Suprapubic skin (tissue), 4 donors: ENCODE results near the gene CTSE. TPM values are rescaled to one million over a fixed set of nuclear protein-coding genes. Genes with fewer than 3 reads are reported as not detected.
"Not testable (repeated sequence)": the region's sequence is repeated elsewhere in the genome, so short reads cannot be mapped to it uniquely, and the experiment has no call there.

Experiments
- DNase-seq, 2 donors: peaks; one replicate each; pipeline ENCODE4 v3.0.0-alpha.2; 2019; ENCODE audit warnings: low spot score in 2 of 2
- H3K27ac ChIP-seq: fragments of 200-600 bp; sonication (generic); one replicate; pipeline ENCODE4 v1.5.1; 2019
- H3K27me3 ChIP-seq: fragments of 200-600 bp; sonication (generic); one replicate; pipeline ENCODE4 v1.5.1; 2019
- H3K36me3 ChIP-seq: fragments of 200-600 bp; sonication (generic); one replicate; pipeline ENCODE4 v1.5.1; 2019
- H3K4me1 ChIP-seq: fragments of 200-600 bp; sonication (generic); one replicate; pipeline ENCODE4 v1.5.1; 2019
- H3K4me3 ChIP-seq: fragments of 200-600 bp; sonication (generic); one replicate; pipeline ENCODE4 v1.5.1; 2019; ENCODE audit warnings: mild to moderate bottlenecking
- H3K9me3 ChIP-seq: fragments of 200-600 bp; sonication (generic); one replicate; pipeline ENCODE4 v1.5.1; 2019
- EP300 ChIP-seq: sonication (generic); formaldehyde crosslinking; IDR thresholded peaks from one replicate; pipeline ENCODE4 v1.6.1; 2017; ENCODE audit warnings: antibody characterized with exemption
- POLR2A ChIP-seq, 2 donors: fragments of 450-650 bp; IDR thresholded peaks; one replicate each; pipeline ENCODE4 v1.6.1; 2017; ENCODE audit warnings: antibody characterized with exemption in 2 of 2, mild to moderate bottlenecking in 2 of 2, moderate library complexity in 2 of 2
- POLR2AphosphoS5 ChIP-seq, 3 donors: sonication (generic); formaldehyde crosslinking; IDR thresholded peaks; one replicate each; pipeline ENCODE4 v1.6.1; 2017; ENCODE audit warnings: antibody characterized with exemption in 3 of 3
- WGBS: methylation state at CpG from one replicate; pipeline ENCODE4 v1.1.5; 2018; 5-methylcytosine and 5-hydroxymethylcytosine counted together
- total RNA-seq, 4 donors: library from RNA; depleted of rRNA; stranded (reverse); fragments of >200 nt; gene quantifications; one replicate each; pipeline ENCODE4 v1.1.0, GENCODE V29; 2016
- TF ChIP-seq, protein P1 (sequence below), 2 donors: fragments of 200-600 bp in 1 of 2; fragments of 450-650 bp in 1 of 2; sonication (generic) in 1 of 2; IDR thresholded peaks; one replicate each; pipeline ENCODE4 v1.5.1; 2016 to 2019; ENCODE audit warnings: antibody characterized with exemption in 2 of 2, mild to moderate bottlenecking in 1 of 2, moderate library complexity in 1 of 2

Gene CTSE
- total RNA-seq, 4 donors from 2014 or later: not detected

DNA sequence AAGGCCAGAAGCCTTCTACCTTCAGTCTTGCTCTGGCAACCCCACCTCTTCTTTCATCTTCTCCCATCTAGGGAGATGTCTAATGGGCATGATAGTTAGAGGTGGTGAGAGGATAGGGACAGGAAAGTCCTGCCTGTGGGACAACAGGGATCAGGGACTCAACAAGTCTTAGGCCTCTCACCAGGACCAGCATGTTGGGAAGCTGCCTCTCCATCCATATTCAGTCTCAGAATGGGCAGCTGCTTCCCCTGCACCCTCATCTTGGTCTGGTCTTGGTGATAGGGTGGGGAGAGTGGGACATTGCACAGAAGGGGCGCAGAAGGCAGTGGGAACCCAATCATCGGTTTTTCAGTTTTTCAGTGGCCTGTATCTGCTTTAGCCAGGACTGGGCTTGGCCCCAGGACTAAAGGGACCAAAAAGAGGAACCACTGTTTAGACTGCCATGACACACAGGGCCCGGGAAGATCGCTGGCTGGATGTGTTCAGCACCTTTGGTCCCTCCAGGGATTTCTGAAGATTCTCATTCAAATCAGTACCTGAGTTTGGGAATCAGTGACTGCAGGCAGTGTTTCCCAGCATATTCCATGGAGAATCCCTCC, 42.0 kb upstream of the CTSE start:
- DNase-seq: no peak
- H3K27ac ChIP-seq: no peak overlapping the region
- no peaks in the 10 kb centered on the region for H3K27me3 ChIP-seq
- H3K36me3 ChIP-seq: no peaks in the 10 kb centered on the region
- no peaks in the 10 kb centered on the region for H3K4me1 ChIP-seq
- no peaks in the 10 kb centered on the region for H3K9me3 ChIP-seq
- WGBS: 84% methylated on average over 2 of the region's 4 CpGs
- H3K4me3 ChIP-seq: no peak overlapping the region
- TF ChIP-seq, protein P1, sequence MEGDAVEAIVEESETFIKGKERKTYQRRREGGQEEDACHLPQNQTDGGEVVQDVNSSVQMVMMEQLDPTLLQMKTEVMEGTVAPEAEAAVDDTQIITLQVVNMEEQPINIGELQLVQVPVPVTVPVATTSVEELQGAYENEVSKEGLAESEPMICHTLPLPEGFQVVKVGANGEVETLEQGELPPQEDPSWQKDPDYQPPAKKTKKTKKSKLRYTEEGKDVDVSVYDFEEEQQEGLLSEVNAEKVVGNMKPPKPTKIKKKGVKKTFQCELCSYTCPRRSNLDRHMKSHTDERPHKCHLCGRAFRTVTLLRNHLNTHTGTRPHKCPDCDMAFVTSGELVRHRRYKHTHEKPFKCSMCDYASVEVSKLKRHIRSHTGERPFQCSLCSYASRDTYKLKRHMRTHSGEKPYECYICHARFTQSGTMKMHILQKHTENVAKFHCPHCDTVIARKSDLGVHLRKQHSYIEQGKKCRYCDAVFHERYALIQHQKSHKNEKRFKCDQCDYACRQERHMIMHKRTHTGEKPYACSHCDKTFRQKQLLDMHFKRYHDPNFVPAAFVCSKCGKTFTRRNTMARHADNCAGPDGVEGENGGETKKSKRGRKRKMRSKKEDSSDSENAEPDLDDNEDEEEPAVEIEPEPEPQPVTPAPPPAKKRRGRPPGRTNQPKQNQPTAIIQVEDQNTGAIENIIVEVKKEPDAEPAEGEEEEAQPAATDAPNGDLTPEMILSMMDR (IDR thresholded peaks at IDR 0.05): no peak
- TF ChIP-seq POLR2AphosphoS5 (IDR thresholded peaks at IDR 0.05) (no peak), POLR2A (IDR thresholded peaks at IDR 0.05) (no peak), EP300 (no peak)

DNA sequence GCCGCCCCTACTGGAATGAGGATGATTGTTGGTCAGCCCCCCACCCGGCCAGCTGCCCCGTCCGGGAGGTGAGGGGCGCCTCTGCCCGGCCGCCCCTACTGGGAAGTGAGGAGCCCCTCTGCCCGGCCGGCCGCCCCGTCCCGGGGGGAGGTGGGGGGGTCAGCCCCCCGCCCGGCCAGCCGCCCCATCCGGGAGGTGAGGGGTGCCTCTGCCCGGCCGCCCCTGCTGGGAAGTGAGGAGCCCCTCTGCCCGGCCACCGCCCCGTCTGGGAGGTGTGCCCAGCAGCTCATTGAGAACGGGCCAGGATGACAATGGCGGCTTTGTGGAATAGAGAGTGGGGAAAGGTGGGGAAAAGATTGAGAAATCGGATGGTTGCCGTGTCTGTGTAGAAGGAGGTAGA, 40.8 kb upstream of the CTSE start:
- not testable (repeated sequence) for H3K36me3 ChIP-seq, H3K9me3 ChIP-seq, DNase-seq, H3K4me1 ChIP-seq, H3K4me3 ChIP-seq, H3K27me3 ChIP-seq, H3K27ac ChIP-seq
- WGBS: 72% methylated on average over 9 of the region's 25 CpGs

DNA sequence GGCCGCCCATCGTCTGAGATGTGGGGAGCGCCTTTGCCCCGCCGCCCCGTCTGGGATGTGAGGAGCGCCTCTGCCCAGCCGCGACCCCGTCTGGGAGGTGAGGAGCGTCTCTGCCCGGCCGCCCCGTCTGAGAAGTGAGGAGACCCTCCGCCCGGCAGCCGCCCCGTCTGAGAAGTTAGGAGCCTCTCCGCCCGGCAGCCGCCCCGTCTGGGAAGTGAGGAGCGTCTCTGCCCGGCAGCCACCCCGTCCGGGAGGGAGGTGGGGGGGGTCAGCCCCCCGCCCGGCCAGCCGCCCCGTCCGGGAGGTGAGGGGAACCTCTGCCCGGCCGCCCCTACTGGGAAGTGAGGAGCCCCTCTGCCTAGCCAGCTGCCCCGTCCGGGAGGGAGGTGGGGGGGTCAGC, 40.3 kb upstream of the CTSE start:
- H3K9me3 ChIP-seq, H3K27me3 ChIP-seq, H3K36me3 ChIP-seq, DNase-seq, H3K4me3 ChIP-seq, H3K4me1 ChIP-seq, H3K27ac ChIP-seq: not testable (repeated sequence)
- WGBS: 100% methylated on average over 2 of the region's 35 CpGs

DNA sequence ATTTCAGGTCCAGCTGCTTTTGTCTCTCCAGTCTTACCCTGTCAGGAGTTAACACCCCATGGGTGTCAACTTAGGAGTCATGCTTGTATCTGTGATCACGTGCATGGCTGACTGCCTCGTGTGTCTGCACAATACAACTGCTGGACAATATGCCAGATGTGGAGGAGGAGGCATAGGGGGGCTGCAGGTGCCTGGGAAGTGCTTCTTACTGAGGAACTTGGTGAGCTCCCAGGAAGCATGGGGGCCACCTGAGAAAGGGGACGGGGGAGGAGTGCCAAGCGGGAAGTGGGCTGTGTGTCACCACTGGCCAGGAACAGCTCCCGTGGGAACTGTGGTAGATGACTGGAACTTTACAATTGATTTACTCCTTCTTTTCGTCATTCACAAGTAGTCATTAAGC, 38.8 kb upstream of the CTSE start:
- H3K36me3 ChIP-seq: no peaks in the 10 kb centered on the region
- H3K27me3 ChIP-seq: no peaks in the 10 kb centered on the region
- no peak overlapping the region for H3K4me3 ChIP-seq
- H3K9me3 ChIP-seq: no peaks in the 10 kb centered on the region
- WGBS: 82% methylated on average over 4 of the region's 6 CpGs
- no peak for TF ChIP-seq EP300
- TF ChIP-seq POLR2A (IDR thresholded peaks at IDR 0.05): no peak
- H3K27ac ChIP-seq: no peak overlapping the region
- H3K4me1 ChIP-seq: no peaks in the 10 kb centered on the region
- DNase-seq: no peak

DNA sequence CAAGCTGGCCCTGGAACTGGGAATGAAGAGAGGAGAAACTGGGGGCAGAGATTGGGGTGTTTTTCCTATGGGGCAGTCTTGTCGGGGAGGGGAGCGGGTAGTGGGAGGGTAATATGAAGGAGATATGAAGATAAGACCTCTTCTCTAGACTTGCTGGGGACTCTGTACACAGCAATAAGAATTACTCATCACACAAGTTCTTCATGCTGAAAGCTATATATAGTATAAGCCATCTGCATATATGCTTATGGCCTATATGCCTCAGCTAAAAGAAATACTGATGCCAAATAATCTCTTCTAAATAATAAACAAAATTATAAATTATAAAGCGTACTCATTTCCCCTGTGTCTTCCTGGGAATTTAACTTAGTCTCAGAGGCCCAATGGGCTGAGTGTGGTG, 37.1 kb upstream of the CTSE start:
- DNase-seq: no peak
- H3K27ac ChIP-seq: no peak overlapping the region
- H3K27me3 ChIP-seq: no peaks in the 10 kb centered on the region
- WGBS: 98% methylated on average over 3 of the region's 3 CpGs
- TF ChIP-seq POLR2AphosphoS5 (IDR thresholded peaks at IDR 0.05) (no peak), POLR2A (IDR thresholded peaks at IDR 0.05) (no peak), EP300 (no peak)
- no peaks in the 10 kb centered on the region for H3K36me3 ChIP-seq
- H3K9me3 ChIP-seq: no peaks in the 10 kb centered on the region
- no peaks in the 10 kb centered on the region for H3K4me1 ChIP-seq
- no peak overlapping the region for H3K4me3 ChIP-seq

DNA sequence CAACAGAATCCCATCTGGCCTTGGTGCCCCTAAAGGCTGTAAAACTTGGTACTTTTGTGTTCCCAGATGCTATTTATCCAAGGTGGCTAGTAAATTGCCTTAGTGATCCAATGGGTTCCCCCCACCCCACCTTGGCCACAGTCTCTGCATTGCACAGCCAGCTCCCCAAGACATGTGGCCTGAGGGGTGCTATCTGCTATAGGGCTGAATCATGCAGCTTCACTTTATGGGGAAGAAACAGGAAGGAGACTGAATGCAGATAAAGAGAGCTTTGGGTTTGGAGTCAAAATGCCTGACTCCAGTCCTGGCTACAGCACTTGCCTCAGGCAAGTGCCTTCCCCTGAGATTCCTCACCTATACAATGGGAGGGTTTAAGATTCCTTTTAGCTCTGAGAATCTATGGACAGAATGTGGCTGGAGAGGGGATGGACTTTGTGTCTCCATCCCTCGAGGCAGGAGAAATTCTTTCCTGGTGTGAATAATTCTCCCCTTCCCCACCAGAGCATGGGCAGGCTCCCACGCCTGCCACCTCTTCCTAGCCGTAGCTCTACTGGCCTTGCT, 35.7 kb upstream of the CTSE start:
- DNase-seq: no peak
- Histone ChIP-seq H3K4me3 (no peak overlapping the region), H3K27ac (no peak overlapping the region), H3K36me3 (no peaks in the 10 kb centered on the region), H3K27me3 (no peaks in the 10 kb centered on the region), H3K4me1 (no peaks in the 10 kb centered on the region), H3K9me3 (no peaks in the 10 kb centered on the region)
- 84% methylated on average over 3 of the region's 3 CpGs for WGBS
- TF ChIP-seq POLR2AphosphoS5 (IDR thresholded peaks at IDR 0.05): no peak

DNA sequence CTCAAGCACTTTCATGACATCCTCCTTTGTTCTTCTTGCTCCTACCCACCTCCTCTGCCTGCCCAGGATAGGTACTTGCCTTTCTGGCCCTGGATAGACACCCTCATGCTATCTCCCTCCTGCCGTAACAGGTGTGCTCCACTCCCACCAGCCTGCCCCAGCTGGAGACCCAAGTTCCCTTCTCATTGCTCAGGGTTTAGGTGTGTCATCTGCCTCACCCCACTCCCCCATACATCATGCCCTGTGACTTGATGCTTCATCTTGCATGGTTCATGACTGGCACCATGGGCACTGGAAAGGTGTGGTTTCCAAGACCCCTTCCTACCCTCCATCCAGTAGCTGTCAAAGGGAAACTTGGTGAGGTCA, 35.2 kb upstream of the CTSE start:
- no peak for TF ChIP-seq POLR2A (IDR thresholded peaks at IDR 0.05)
- TF ChIP-seq, protein P1 (IDR thresholded peaks at IDR 0.05): no peak
- no peaks in the 10 kb centered on the region for H3K4me1 ChIP-seq
- H3K36me3 ChIP-seq: no peaks in the 10 kb centered on the region
- H3K4me3 ChIP-seq: no peak overlapping the region
- H3K27me3 ChIP-seq: no peaks in the 10 kb centered on the region
- DNase-seq: no peak
- no peaks in the 10 kb centered on the region for H3K9me3 ChIP-seq
- no peak overlapping the region for H3K27ac ChIP-seq
- WGBS: 100% methylated on average over 1 of the region's 1 CpG

DNA sequence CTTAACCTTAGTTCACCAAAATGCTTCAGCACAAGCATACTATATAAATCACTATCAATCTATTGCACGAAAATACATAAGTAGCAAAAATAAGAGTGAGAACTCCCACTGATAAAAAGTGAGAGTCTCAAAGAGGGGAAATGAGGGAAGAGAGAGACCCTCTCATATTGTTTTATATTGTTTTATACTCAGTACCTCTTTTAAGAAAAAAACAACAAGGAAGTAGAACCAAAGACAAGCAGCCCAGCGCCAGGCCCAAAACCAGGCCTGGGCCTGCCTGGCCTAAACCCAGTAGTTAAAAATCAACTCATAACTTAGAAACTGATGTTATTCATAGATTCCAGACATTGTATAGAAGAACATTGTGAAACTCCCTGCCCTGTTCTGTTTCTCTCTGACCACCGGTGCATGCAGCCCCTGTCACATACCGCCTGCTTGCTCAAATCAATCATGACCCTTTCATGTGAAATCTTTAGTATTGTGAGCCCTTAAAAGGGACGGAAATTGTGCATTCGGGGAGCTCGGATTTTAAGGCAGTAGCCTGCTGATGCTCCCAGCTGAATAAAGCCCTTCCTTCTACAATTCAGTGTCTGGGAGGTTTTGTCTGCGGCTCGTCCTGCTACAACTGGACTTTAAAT, 34.7 kb upstream of the CTSE start:
- WGBS: 94% methylated on average over 7 of the region's 9 CpGs
- H3K4me1 ChIP-seq, H3K27me3 ChIP-seq, H3K9me3 ChIP-seq, H3K36me3 ChIP-seq, H3K27ac ChIP-seq, H3K4me3 ChIP-seq, DNase-seq: not testable (repeated sequence)

DNA sequence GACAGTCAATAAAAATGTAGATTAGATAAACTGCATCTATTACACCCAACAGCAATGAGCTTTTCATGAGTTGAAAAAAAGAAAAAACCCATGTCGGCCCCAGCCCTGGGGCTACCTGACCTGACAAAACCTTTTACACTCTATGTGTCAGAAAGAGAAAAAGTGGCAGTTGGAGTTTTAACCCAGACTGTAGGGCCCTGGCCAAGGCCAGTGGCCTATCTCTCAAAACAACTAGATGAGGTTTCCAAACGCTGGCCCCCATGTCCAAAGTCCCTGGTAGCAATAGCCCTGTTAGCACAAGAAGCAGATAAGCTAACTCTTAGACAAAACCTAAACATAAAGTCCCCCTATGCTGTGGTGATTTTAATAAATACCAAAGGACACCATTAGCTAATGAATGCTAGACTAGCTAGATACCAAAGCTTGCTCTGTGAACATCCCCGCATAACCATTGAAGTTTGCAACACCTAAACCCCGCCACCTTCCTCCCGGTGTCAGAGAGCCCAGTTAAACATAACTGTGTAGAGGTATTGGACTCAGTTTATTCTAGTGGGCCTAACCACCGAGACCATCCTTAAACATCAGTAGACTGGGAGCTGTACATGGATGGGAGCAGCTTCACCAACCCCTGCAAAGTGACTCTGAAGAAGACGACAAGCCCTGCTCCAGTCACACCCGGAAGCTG, 32.1 kb upstream of the CTSE start:
- WGBS: 89% methylated on average over 8 of the region's 8 CpGs
- not testable (repeated sequence) for H3K4me3 ChIP-seq

DNA sequence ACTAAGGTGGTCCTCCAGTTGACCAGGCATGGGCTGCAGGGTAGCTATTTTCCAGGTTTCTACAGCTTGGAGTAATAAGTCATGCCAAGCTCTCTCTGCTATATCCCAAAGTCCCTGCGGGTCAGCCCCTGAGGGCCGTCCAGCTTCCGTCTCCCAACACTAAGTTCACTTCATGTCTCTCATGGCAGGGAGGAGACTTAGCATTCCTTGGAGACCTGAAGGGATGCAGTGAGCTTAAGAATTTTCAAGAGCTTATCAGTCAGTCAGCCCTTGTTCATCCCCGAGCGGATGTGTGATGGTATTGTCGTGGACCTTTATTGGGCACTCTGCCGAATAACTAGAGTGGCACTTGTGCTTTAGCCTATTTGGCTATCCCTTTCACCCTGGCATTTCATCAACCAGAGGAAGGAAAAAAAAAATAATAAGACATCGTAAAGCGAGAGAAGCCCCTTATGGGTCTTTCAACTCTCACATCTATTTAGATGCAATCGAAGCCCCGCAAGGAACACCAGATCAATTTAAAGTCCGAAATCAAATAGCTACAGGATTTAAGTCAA, 31.5 kb upstream of the CTSE start:
- H3K27ac ChIP-seq, DNase-seq, H3K36me3 ChIP-seq, H3K4me1 ChIP-seq, H3K27me3 ChIP-seq, H3K4me3 ChIP-seq, H3K9me3 ChIP-seq: not testable (repeated sequence)
- 96% methylated on average over 12 of the region's 12 CpGs for WGBS

More for the DNA sequence above, 32.1 kb upstream of the CTSE start:
- not testable (repeated sequence) for H3K9me3 ChIP-seq, H3K36me3 ChIP-seq, H3K27me3 ChIP-seq, H3K27ac ChIP-seq, H3K4me1 ChIP-seq, DNase-seq

DNA sequence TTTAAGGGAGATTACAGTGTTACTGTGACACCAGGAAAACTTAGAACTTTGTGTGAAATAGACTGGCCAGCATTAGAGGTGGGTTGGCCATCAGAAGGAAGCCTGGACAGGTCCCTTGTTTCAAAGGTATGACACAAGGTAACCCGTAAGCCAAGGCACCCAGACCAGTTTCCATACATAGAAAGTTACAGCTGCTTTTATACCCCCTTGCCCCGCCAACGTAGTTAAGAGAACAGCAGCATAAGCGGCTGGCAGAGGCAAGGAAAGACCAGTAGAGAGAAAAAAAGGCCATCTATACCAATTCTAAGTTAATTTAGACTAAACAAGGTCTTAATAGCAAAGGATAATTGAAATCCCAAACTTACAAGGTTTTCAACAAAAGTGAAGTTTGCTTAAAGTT, 29.9 kb upstream of the CTSE start:
- H3K9me3 ChIP-seq, H3K4me3 ChIP-seq, H3K27ac ChIP-seq, DNase-seq, H3K36me3 ChIP-seq, H3K27me3 ChIP-seq, H3K4me1 ChIP-seq: not testable (repeated sequence)
- 95% methylated on average over 4 of the region's 4 CpGs for WGBS
